HK-2 (cell line): Measurements from ENCODE around the gene COL15A1.

Experiments
- DNase-seq: peaks from one replicate; pipeline ENCODE4 v3.0.0-alpha.2; 2018; ENCODE audit not compliant: unreplicated experiment

The COL15A1 gene

GRCh38 chr9:98916660-98917059, 27.0 kb upstream of the COL15A1 start:
- DNase-seq: no peak

GRCh38 chr9:98917746-98918487, 25.8 kb upstream of the COL15A1 start:
- no peak for DNase-seq

GRCh38 chr9:98921732-98922131, 22.0 kb upstream of the COL15A1 start:
- DNase-seq: no peak

GRCh38 chr9:98922721-98923435, 20.8 kb upstream of the COL15A1 start:
- no peak for DNase-seq

- DNase-seq: no peak
These were observed 20.1 kb upstream of the COL15A1 start for GRCh38 chr9:98923451-98924123.

GRCh38 chr9:98924946-98925820, 18.5 kb upstream of the COL15A1 start:
- no peak for DNase-seq

GRCh38 chr9:98925956-98926355, 17.8 kb upstream of the COL15A1 start:
- DNase-seq: no peak

GRCh38 chr9:98927724-98928123, 16.0 kb upstream of the COL15A1 start:
- no peak for DNase-seq

GRCh38 chr9:98929071-98929470, 14.6 kb upstream of the COL15A1 start:
- DNase-seq: no peak

GRCh38 chr9:98929895-98930341, 13.8 kb upstream of the COL15A1 start:
- no peak for DNase-seq

- no peak for DNase-seq
These were observed 12.9 kb upstream of the COL15A1 start for GRCh38 chr9:98930792-98931191.

GRCh38 chr9:98931600-98932389, 11.9 kb upstream of the COL15A1 start:
- DNase-seq: no peak

- no peak for DNase-seq
These were observed 10.5 kb upstream of the COL15A1 start for GRCh38 chr9:98933185-98933584.

- DNase-seq: no peak
These were observed 9.8 kb upstream of the COL15A1 start for GRCh38 chr9:98933890-98934289.

GRCh38 chr9:98935071-98935505, 8.6 kb upstream of the COL15A1 start:
- no peak for DNase-seq

GRCh38 chr9:98940276-98940675, 3.4 kb upstream of the COL15A1 start:
- DNase-seq: no peak

- no peak for DNase-seq
These were observed 1.7 kb upstream of the COL15A1 start for GRCh38 chr9:98941946-98942523.

GRCh38 chr9:98942906-98943681, 613 bp upstream of the COL15A1 start:
- no peak for DNase-seq

- no peak for DNase-seq
These were observed 488 bp downstream of the COL15A1 start for GRCh38 chr9:98944057-98944733.
